Pancreas (tissue), 10 donors: Measurements from ENCODE around the gene AP2M1. TPM values are rescaled to one million over a fixed set of nuclear protein-coding genes. Genes with fewer than 3 reads are reported as not detected.

Experiments
- ATAC-seq, 4 donors: fragments of 200-7000 bp; cut with Tn5 transposase; one replicate each; pipeline versions ENCODE4 v1.8.0 to v1.9.1; 2020; ENCODE audit warnings: mild to moderate bottlenecking in 4 of 4, moderate library complexity in 4 of 4
- DNase-seq, 6 donors: peaks; one replicate each; pipeline ENCODE4 v3.0.0-alpha.2; 2020
- FAIRE-seq: peaks from 2 replicates; lab custom pipeline; 2012; peaks lifted over from hg19 to GRCh38; lab: Jason Lieb, UNC
- H3K27ac ChIP-seq, 4 donors: fragments of 200-600 bp; sonication (generic); 1 replicate in 3 of 4; 2 replicates in 1 of 4; pipeline versions ENCODE4 v1.5.0 to v1.8.0; 2020
- H3K27me3 ChIP-seq, 4 donors: fragments of 200-600 bp; one replicate each; pipeline ENCODE4 v1.8.0; 2021
- H3K36me3 ChIP-seq, 3 donors: fragments of 200-600 bp; sonication (generic) in 1 of 3; one replicate each; pipeline versions ENCODE4 v1.5.0 to v1.8.0; 2020 to 2021
- H3K4me1 ChIP-seq, 3 donors: fragments of 200-600 bp; one replicate each; pipeline ENCODE4 v1.8.0; 2021
- H3K4me3 ChIP-seq, 4 donors: fragments of 200-600 bp; sonication (generic) in 2 of 4; one replicate each; pipeline versions ENCODE4 v1.5.0 to v1.8.0; 2020 to 2021
- H3K9me3 ChIP-seq, 4 donors: fragments of 200-600 bp; one replicate each; pipeline ENCODE4 v1.8.0; 2021
- WGBS, 2 donors: extraction: QIAGEN DNeasy Blood & Tissue Kit; methylation state at CpG; one replicate each; pipeline ENCODE4 v1.1.7; 2013; 5-methylcytosine and 5-hydroxymethylcytosine counted together
- intact Hi-C, 3 donors: fragments of 100-400 bp; cut with DNase I; formaldehyde crosslinking; loops; one replicate each; pipeline versions ENCODE4 v1.11.1 to v1.14.2; 2022
- polyA plus RNA-seq, 2 donors: library from polyadenylated mRNA; stranded (reverse); fragments of 200-250 nt; gene quantifications; one replicate each; pipeline ENCODE4 v1.2.3, GENCODE V29; 2013
- total RNA-seq, 6 donors: library from RNA; stranded (reverse); fragmentation: NEBNext Ultra II Directional in 4 of 6; extraction: Animal tissue kit (Norgen Biotek cat#: 25700) in 4 of 6; gene quantifications; one replicate each; pipeline versions ENCODE4 v1.2.1 to v1.2.4, GENCODE V29; 2021 to 2023
- TF ChIP-seq, protein P1 (sequence below), 4 donors: fragments of 200-600 bp; sonication (generic) in 3 of 4; IDR thresholded peaks; one replicate each; pipeline versions ENCODE4 v1.5.0 to v1.8.0; 2021; ENCODE audit warnings: antibody characterized with exemption in 4 of 4
- donor health status: healthy with polysubstance abuse.
- donor health status: DM: no; HTN: no; CAD: no; lungs with moderate emphysema.
- donor health status: DM: no; HTN: no; CAD: no.
- donor health status: control.
- donor health status: control.
- donor health status: Bipolar disorder and iron deficiency.
- donor health status: DM: yes; HTN: yes; CAD: no.
- donor health status: DM: no; HTN: no; CAD: no.
- donor health status: DM: no; HTN: no; CAD: no.
- donor health status: DM: yes; HTN: yes; CAD: no.

AP2M1 gene
- total and polyA plus RNA-seq, 8 donors, result 67.8 to 136 (median 81.8) TPM

DNA sequence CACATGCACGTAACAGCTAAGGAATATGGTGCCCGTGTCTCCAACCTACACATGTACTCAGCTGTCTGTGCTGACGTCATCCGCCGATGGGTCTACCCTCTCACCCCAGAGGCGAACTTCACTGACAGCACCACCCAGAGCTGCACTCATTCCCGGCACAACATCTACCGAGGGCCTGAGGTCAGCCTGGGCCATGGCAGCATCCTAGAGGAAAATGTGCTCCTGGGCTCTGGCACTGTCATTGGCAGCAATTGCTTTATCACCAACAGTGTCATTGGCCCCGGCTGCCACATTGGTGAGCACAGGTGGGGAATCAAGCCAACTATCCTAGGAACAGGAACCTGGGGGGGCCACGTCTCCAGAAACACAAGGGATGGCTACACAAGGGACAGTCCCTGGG, 34.2 kb upstream of the AP2M1 start:
- WGBS, 2 donors, result 88 to 90% methylated on average over 10 of the region's 10 CpGs
- peaks cover 0 to 49% (median 14%) of the 10 kb centered on the region in 3 donors for H3K36me3 ChIP-seq

DNA sequence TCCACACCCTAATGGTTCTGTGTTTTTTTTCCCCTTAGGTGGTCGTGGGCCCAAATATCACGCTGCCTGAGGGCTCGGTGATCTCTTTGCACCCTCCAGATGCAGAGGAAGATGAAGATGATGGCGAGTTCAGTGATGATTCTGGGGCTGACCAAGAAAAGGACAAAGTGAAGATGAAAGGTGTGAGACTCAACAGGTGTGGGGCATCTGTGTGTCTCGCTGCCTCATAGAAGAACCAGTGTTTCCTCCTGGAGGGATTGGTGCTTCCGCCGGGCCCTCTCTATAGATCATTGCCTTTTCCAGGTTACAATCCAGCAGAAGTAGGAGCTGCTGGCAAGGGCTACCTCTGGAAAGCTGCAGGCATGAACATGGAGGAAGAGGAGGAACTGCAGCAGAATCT, 32.5 kb upstream of the AP2M1 start:
- Histone ChIP-seq H3K27ac (no peak overlapping the region), H3K4me3 (no peak overlapping the region), H3K4me1 (peaks cover 0 to 3% (median under 1%) of the 10 kb centered on the region in 3 donors), H3K27me3 (no peaks in the 10 kb centered on the region), H3K36me3 (peaks cover 0 to 53% (median 14%) of the 10 kb centered on the region in 3 donors), H3K9me3 (no peaks in the 10 kb centered on the region)
- FAIRE-seq (no peak), ATAC-seq (no peak), DNase-seq (no peak)
- intact Hi-C loops, result loop anchor here in 2 of 3 donors (5.0 to 10.0 kb wide), 2 partner anchors 93 to 105 kb away; partner anchors contain the start of genes ALG3 (in 1 of the 2) and EEF1AKMT4 (in 1 of the 2)
- 86 to 88% methylated on average over 7 of the region's 7 CpGs for WGBS, 2 donors
- TF ChIP-seq, protein P1, sequence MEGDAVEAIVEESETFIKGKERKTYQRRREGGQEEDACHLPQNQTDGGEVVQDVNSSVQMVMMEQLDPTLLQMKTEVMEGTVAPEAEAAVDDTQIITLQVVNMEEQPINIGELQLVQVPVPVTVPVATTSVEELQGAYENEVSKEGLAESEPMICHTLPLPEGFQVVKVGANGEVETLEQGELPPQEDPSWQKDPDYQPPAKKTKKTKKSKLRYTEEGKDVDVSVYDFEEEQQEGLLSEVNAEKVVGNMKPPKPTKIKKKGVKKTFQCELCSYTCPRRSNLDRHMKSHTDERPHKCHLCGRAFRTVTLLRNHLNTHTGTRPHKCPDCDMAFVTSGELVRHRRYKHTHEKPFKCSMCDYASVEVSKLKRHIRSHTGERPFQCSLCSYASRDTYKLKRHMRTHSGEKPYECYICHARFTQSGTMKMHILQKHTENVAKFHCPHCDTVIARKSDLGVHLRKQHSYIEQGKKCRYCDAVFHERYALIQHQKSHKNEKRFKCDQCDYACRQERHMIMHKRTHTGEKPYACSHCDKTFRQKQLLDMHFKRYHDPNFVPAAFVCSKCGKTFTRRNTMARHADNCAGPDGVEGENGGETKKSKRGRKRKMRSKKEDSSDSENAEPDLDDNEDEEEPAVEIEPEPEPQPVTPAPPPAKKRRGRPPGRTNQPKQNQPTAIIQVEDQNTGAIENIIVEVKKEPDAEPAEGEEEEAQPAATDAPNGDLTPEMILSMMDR (IDR thresholded peaks at IDR 0.05), result no peak

More for the DNA sequence above, 34.2 kb upstream of the AP2M1 start:
- TF ChIP-seq, protein P1 (IDR thresholded peaks at IDR 0.05), result no peak
- no peak overlapping the region for H3K27ac ChIP-seq
- no peak for DNase-seq
- no peak overlapping the region for H3K4me3 ChIP-seq
- H3K4me1 ChIP-seq, result peaks cover 4 to 13% (median 11%) of the 10 kb centered on the region in 3 donors
- FAIRE-seq, result no peak
- H3K27me3 ChIP-seq, result no peaks in the 10 kb centered on the region
- no peaks in the 10 kb centered on the region for H3K9me3 ChIP-seq
- no peak for ATAC-seq
- intact Hi-C loops, result loop anchor here in 2 of 3 donors (5.0 to 10.0 kb wide), 2 partner anchors 94 to 107 kb away; partner anchors contain the start of genes ALG3 (in 1 of the 2) and EEF1AKMT4 (in 1 of the 2)

DNA sequence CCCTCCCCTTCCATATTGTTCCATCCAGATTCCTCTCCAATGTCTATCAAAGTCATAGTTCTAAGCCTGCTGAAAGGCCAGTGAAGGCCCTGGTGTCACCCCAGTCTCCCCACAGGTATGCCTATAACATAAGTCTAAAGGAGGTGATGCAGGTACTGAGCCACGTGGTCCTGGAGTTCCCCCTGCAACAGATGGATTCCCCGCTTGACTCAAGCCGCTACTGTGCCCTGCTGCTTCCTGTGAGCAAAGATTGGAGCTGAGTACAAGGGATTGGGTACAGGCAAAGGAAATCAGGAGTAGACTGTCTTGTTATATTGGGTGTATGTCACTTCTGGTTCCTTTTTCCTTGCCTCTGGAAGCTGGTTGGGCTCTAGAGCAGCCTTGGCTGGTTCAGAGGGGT, 31.3 kb upstream of the AP2M1 start:
- DNase-seq (no peak), ATAC-seq (no peak), FAIRE-seq (no peak)
- no peak overlapping the region for H3K27ac ChIP-seq
- WGBS, 2 donors, result 90 to 93% methylated on average over 3 of the region's 3 CpGs
- TF ChIP-seq, protein P1 (IDR thresholded peaks at IDR 0.05), result no peak
- H3K36me3 ChIP-seq, result peaks cover 0 to 53% (median 14%) of the 10 kb centered on the region in 3 donors
- no peaks in the 10 kb centered on the region for H3K27me3 ChIP-seq
- H3K4me1 ChIP-seq, result no peaks in the 10 kb centered on the region
- no peaks in the 10 kb centered on the region for H3K9me3 ChIP-seq
- intact Hi-C loops, result loop anchor here in 2 of 3 donors (5.0 to 10.0 kb wide), 2 partner anchors 91 to 104 kb away; partner anchors contain the start of genes ALG3 (in 1 of the 2) and EEF1AKMT4 (in 1 of the 2)
- no peak overlapping the region for H3K4me3 ChIP-seq

DNA sequence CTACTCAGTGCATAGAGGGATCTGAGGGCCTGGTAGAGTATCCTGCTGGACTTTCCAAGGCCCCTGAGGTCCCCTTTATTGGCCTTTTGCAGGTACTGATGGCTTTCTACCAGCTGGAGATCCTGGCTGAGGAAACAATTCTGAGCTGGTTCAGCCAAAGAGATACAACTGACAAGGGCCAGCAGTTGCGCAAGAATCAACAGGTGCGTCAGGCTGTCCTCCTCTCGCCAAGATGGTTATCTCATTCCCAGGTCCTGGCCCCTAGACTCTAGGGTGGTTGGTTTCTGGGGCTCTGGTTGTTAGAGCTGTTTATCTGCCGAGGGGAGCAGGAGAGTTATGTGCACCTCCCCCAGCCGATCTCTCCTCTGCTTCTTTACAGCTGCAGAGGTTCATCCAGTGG, 30.1 kb upstream of the AP2M1 start:
- TF ChIP-seq, protein P1 (IDR thresholded peaks at IDR 0.05), result no peak
- Histone ChIP-seq H3K27ac (no peak overlapping the region), H3K9me3 (no peaks in the 10 kb centered on the region), H3K4me3 (no peak overlapping the region), H3K27me3 (no peaks in the 10 kb centered on the region), H3K36me3 (peaks cover 0 to 53% (median 14%) of the 10 kb centered on the region in 3 donors), H3K4me1 (no peaks in the 10 kb centered on the region)
- ATAC-seq, result no peak
- intact Hi-C loops, result loop anchor here in 2 of 3 donors (5.0 to 10.0 kb wide), 2 partner anchors 90 to 103 kb away; partner anchors contain the start of genes ALG3 (in 1 of the 2) and EEF1AKMT4 (in 1 of the 2)
- no peak for FAIRE-seq
- no peak for DNase-seq
- WGBS, 2 donors, result 61 to 65% methylated on average over 5 of the region's 5 CpGs

DNA sequence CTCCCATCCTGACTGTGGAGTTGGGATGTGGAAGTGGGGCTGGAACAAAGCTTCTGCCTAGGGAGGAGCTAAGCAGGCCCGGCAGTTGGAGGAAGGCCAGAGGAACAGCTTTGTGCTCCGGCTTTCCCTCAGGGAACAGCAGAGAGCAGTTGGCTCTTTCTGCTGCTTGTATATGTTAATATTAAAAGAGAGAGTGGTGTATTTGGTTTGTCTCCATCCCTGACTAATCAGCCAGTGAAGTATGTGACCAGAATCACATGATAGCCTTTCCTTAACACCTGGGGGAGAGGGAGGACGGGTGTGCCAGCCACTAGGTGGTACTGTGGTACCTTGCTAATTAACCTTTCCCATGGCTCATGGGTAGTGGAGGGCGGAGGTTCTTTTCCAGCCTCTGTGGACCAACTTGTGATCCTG, 29.5 kb upstream of the AP2M1 start:
- peak in 4 of 6 donors; percentile 59 to 71 (median 62) for DNase-seq
- Histone ChIP-seq H3K27ac (no peak overlapping the region), H3K4me1 (no peaks in the 10 kb centered on the region), H3K36me3 (peaks cover 0 to 52% (median 14%) of the 10 kb centered on the region in 3 donors), H3K9me3 (no peaks in the 10 kb centered on the region), H3K4me3 (no peak overlapping the region), H3K27me3 (no peaks in the 10 kb centered on the region)
- 21 to 26% methylated on average over 4 of the region's 4 CpGs for WGBS, 2 donors
- ATAC-seq, result peak; percentile 84 to 99 (median 95)
- intact Hi-C loops, result loop anchor here in 1 of 3 donors (10.0 kb wide), 1 partner anchor 90 kb away; no protein-coding TSS in a partner anchor
- FAIRE-seq, result no peak
- TF ChIP-seq, protein P1 (IDR thresholded peaks at IDR 0.05), result peak; percentile 13 to 28 (median 24)
